A549 (cell line): Measurements from ENCODE around the gene GATA3. TPM values are rescaled to one million over a fixed set of nuclear protein-coding genes. Genes with fewer than 3 reads are reported as not detected.

ENCODE experiments used
- ATAC-seq, 2 experiments: fragments of 200-7000 bp in 1 of 2; fragments of >200 bp in 1 of 2; cut with Nextera tagmentation in 1 of 2; cut with Tn5 transposase in 1 of 2; 3 replicates each; pipeline versions ENCODE4 v1.8.0 to v1.9.1; 2018 to 2020; ENCODE audit warnings: mild to moderate bottlenecking in 1 of 2, moderate library complexity in 1 of 2
- CTCF ChIA-PET: fragments of 300-600 bp; sonication (Branson Sonifier 250); formaldehyde crosslinking; extraction: SDS; loops from one replicate; lab custom pipeline; 2021; ENCODE audit warnings: antibody characterized with exemption, inconsistent platforms; lab: Yijun Ruan, JAX
- POLR2A ChIA-PET: fragments of 350-600 bp; formaldehyde crosslinking; extraction: SDS; loops from one replicate; lab custom pipeline; 2021; ENCODE audit warnings: antibody characterized with exemption, inconsistent platforms; lab: Yijun Ruan, JAX
- DNase-seq, 2 experiments: peaks; one replicate each; pipeline versions ENCODE4 v3.0.0 to v3.0.0-alpha.2; 2011 to 2016; ENCODE audit warnings: low read depth in 1 of 2, low spot score in 1 of 2
- FAIRE-seq: peaks from 2 replicates; lab custom pipeline; 2011; peaks lifted over from hg19 to GRCh38; lab: Jason Lieb, UNC
- H3K27ac ChIP-seq, 2 experiments: fragments of >200 bp; sonication (Bioruptor Twin); formaldehyde crosslinking; 3 replicates each; pipeline ENCODE4 v1.5.1; 2016 to 2017
- H3K4me1 ChIP-seq: fragments of >200 bp; sonication (Bioruptor Twin); formaldehyde crosslinking; 3 replicates; pipeline ENCODE4 v1.6.1; 2016
- H3K4me2 ChIP-seq: fragments of >200 bp; sonication (Bioruptor Twin); formaldehyde crosslinking; 3 replicates; pipeline ENCODE4 v1.6.1; 2016
- H3K4me3 ChIP-seq: fragments of >200 bp; sonication (Bioruptor Twin); formaldehyde crosslinking; 3 replicates; pipeline ENCODE4 v1.5.1; 2016
- H3K9me3 ChIP-seq: fragments of >200 bp; sonication (Bioruptor Twin); formaldehyde crosslinking; 3 replicates; pipeline ENCODE4 v1.6.1; 2016
- CEBPB ChIP-seq, 2 experiments: fragments of >200 bp in 1 of 2; sonication (Bioruptor Twin) in 1 of 2; formaldehyde crosslinking in 1 of 2; IDR thresholded peaks; 2 replicates each; pipeline ENCODE4 v1.6.1; 2012 to 2016
- EHF ChIP-seq: fragments of 250-450 bp; sonication (Bioruptor Pico); IDR thresholded peaks from 2 replicates; pipeline ENCODE4 v1.5.0; 2020; ENCODE audit warnings: mild to moderate bottlenecking
- GATA3 ChIP-seq: IDR thresholded peaks from 2 replicates; pipeline ENCODE4 v1.6.1; 2012; ENCODE audit warnings: borderline replicate concordance
- HOXB5 ChIP-seq: fragments of 250-450 bp; sonication (Bioruptor Pico); IDR thresholded peaks from 2 replicates; pipeline ENCODE4 v1.5.0; 2020; ENCODE audit warnings: mild to moderate bottlenecking, moderate library complexity
- MAZ ChIP-seq: fragments of 150-350 bp; IDR thresholded peaks from 2 replicates; pipeline ENCODE4 v1.6.1; 2014; ENCODE audit warnings: antibody characterized with exemption, low read depth, low read length, borderline replicate concordance
- PHF8 ChIP-seq: fragments of 200-600 bp; sonication (generic); IDR thresholded peaks from 2 replicates; pipeline ENCODE4 v1.6.1; 2016; ENCODE audit warnings: low read depth, mild to moderate bottlenecking, antibody characterized with exemption, moderate library complexity, borderline replicate concordance
- RFX5 ChIP-seq: fragments of 450-650 bp; IDR thresholded peaks from 2 replicates; pipeline ENCODE4 v1.7.1; 2014; ENCODE audit warnings: antibody characterized with exemption, mild to moderate bottlenecking, moderate library complexity
- RNF2 ChIP-seq: fragments of 200-600 bp; sonication (generic); IDR thresholded peaks from 2 replicates; pipeline ENCODE4 v1.6.1; 2016; ENCODE audit warnings: low read depth, mild to moderate bottlenecking, antibody characterized with exemption, moderate library complexity, borderline replicate concordance
- ZFP36 ChIP-seq: fragments of 450-650 bp; IDR thresholded peaks from 2 replicates; pipeline ENCODE4 v1.6.1; 2014; ENCODE audit warnings: borderline replicate concordance; ENCODE audit not compliant: partially characterized antibody
- WGBS: methylation state at CpG from one replicate; pipeline ENCODE4 v1.1.6; 2017; ENCODE audit errors: missing lambda C conversion rate; 5-methylcytosine and 5-hydroxymethylcytosine counted together
- polyA plus RNA-seq, 4 experiments: library from polyadenylated mRNA; depleted of rRNA in 3 of 4; stranded (reverse); fragments of >200 nt; fragmentation: RNase III in 1 of 4; extraction: RNeasy Plus Mini Kit Qiagen cat#74134 plus additional on column Dnase treatment in 1 of 4; gene quantifications; 2 replicates in 3 of 4; 3 replicates in 1 of 4; pipeline ENCODE4 v1.2.3, GENCODE V29; 2011 to 2017
- TF ChIP-seq, protein P1 (sequence below): fragments of >200 bp; sonication (Bioruptor Twin); formaldehyde crosslinking; IDR thresholded peaks from 3 replicates; pipeline ENCODE4 v1.6.1; 2016
- TF ChIP-seq, protein P2 (sequence below): fragments of 450-650 bp; IDR thresholded peaks from 2 replicates; pipeline ENCODE4 v1.6.1; 2014; ENCODE audit warnings: antibody characterized with exemption
- TF ChIP-seq, protein P3 (sequence below): fragments of >200 bp; sonication (Bioruptor Twin); formaldehyde crosslinking; IDR thresholded peaks from 2 replicates; pipeline ENCODE4 v1.6.1; 2016
- TF ChIP-seq, protein P4 (sequence below): fragments of 250-450 bp; sonication (Bioruptor Pico); IDR thresholded peaks from 2 replicates; pipeline ENCODE4 v1.5.0; 2021; ENCODE audit warnings: mild to moderate bottlenecking, moderate library complexity, borderline replicate concordance
- TF ChIP-seq, protein P5 (sequence below): IDR thresholded peaks from 2 replicates; pipeline ENCODE4 v1.6.1; 2012

The GATA3 gene
- polyA plus RNA-seq, 2 of the 4 experiments (the other 2 are of a cell fraction), result 1.3 to 3.5 TPM

DNA sequence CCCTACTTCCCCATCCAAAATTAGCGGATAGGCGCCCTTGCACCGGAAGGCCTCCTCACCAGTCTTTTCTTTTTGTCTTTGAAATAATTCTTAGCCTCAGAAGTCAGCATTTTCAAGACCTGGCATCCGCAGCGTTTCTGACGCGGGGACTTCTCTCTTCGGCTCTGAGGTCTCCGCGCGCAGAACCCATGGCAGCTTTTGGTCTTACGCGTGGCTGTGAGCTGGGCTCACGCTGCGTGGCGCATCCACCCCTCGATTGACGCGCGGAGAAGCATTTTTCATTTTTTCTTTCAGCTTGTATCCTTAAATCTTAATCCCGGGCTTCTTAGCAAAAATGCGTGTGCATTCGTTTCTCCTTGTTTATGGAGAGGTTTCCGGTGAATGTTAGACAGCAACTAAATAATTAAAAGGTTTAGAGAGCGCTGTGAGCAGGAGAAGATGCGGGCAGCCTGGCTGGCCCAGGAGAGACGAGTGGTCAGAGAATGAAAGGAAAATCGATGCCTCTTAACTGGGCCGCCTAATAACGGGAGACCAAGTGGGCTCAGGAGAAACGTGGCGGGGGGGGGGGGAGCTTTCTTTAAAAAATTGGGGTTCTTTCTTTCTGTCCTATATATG lies 2.0 kb upstream of the GATA3 start:
- POLR2A ChIA-PET, result no interaction called here
- CTCF ChIA-PET, result interaction anchor here (0.6 to 2.1 kb wide), 8 partner anchors 10 to 656 kb away, joined by 3 to 7 read pairs (median 3); no protein-coding TSS in a partner anchor
- H3K4me3 ChIP-seq, result no peak overlapping the region

DNA sequence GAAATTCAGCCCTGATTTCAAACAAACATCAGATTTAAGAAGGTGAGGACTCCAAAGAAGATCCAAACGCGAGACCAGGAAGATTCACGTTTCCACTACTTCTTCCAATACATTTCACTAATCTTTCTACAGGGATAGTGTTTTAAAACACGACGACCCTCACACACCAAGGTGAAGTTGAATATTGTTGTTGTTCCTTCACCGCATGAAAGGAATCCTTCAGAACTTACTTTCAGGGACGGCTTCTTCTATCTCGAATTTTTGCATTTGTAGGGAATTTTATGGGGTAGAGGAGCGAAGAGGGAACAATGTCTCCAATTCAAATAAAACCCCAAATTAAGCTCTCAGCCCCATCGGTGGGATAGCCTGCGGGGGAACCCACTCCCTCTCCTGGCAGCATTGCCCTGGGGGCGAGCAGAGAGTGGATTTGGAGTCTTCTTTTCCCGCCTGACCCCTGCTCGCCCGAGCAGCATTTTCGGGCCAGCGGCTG lies 1.5 kb upstream of the GATA3 start:
- no peak for ATAC-seq
- TF ChIP-seq ZFP36 (no peak), MAZ (no peak), RFX5 (no peak)
- TF ChIP-seq, all 56 proteins: peak for 0
- FAIRE-seq, result no peak
- Histone ChIP-seq H3K27ac (0 out of 6 replicates have a peak overlapping the region, but pooled peaks of 1 of the 2 experiments have one; percentile 43), H3K4me2 (peak overlapping the region; percentile 15; the same call in 1 of the 3 replicates), H3K4me1 (peaks cover 17% of the 10 kb centered on the region), H3K9me3 (no peaks in the 10 kb centered on the region), H3K4me3 (no peak overlapping the region)
- no peak for DNase-seq
- ChIA-PET POLR2A (no interaction called here), CTCF (interaction anchor here (0.6 to 2.1 kb wide), 8 partner anchors 10 to 656 kb away, joined by 3 to 7 read pairs (median 3); no protein-coding TSS in a partner anchor)
- WGBS, result 37% methylated on average over 16 of the region's 17 CpGs

More for the DNA sequence above, 2.0 kb upstream of the GATA3 start:
- ATAC-seq, result no peak
- no peak for FAIRE-seq
- 93% methylated on average over 32 of the region's 32 CpGs for WGBS
- DNase-seq, result no peak
- Histone ChIP-seq H3K27ac (no peak overlapping the region), H3K4me1 (peaks cover 17% of the 10 kb centered on the region), H3K9me3 (no peaks in the 10 kb centered on the region)
- no peak for TF ChIP-seq HOXB5 (CRISPR knock-in tag)
- TF ChIP-seq EHF (CRISPR knock-in tag), result no peak
- TF ChIP-seq, protein P1, sequence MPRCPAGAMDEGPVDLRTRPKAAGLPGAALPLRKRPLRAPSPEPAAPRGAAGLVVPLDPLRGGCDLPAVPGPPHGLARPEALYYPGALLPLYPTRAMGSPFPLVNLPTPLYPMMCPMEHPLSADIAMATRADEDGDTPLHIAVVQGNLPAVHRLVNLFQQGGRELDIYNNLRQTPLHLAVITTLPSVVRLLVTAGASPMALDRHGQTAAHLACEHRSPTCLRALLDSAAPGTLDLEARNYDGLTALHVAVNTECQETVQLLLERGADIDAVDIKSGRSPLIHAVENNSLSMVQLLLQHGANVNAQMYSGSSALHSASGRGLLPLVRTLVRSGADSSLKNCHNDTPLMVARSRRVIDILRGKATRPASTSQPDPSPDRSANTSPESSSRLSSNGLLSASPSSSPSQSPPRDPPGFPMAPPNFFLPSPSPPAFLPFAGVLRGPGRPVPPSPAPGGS, result no peak
- TF ChIP-seq PHF8, result no peak
- no peak for TF ChIP-seq RNF2
- TF ChIP-seq, protein P2, sequence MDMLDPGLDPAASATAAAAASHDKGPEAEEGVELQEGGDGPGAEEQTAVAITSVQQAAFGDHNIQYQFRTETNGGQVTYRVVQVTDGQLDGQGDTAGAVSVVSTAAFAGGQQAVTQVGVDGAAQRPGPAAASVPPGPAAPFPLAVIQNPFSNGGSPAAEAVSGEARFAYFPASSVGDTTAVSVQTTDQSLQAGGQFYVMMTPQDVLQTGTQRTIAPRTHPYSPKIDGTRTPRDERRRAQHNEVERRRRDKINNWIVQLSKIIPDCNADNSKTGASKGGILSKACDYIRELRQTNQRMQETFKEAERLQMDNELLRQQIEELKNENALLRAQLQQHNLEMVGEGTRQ, result no peak
- TF ChIP-seq CEBPB (IDR thresholded peaks at IDR 0.05), result no peak
- TF ChIP-seq, protein P3, sequence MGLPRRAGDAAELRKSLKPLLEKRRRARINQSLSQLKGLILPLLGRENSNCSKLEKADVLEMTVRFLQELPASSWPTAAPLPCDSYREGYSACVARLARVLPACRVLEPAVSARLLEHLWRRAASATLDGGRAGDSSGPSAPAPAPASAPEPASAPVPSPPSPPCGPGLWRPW, result no peak
- TF ChIP-seq, protein P4, sequence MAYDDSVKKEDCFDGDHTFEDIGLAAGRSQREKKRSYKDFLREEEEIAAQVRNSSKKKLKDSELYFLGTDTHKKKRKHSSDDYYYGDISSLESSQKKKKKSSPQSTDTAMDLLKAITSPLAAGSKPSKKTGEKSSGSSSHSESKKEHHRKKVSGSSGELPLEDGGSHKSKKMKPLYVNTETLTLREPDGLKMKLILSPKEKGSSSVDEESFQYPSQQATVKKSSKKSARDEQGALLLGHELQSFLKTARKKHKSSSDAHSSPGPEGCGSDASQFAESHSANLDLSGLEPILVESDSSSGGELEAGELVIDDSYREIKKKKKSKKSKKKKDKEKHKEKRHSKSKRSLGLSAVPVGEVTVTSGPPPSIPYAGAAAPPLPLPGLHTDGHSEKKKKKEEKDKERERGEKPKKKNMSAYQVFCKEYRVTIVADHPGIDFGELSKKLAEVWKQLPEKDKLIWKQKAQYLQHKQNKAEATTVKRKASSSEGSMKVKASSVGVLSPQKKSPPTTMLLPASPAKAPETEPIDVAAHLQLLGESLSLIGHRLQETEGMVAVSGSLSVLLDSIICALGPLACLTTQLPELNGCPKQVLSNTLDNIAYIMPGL, result no peak
- no peak for TF ChIP-seq GATA3
- TF ChIP-seq, protein P5, sequence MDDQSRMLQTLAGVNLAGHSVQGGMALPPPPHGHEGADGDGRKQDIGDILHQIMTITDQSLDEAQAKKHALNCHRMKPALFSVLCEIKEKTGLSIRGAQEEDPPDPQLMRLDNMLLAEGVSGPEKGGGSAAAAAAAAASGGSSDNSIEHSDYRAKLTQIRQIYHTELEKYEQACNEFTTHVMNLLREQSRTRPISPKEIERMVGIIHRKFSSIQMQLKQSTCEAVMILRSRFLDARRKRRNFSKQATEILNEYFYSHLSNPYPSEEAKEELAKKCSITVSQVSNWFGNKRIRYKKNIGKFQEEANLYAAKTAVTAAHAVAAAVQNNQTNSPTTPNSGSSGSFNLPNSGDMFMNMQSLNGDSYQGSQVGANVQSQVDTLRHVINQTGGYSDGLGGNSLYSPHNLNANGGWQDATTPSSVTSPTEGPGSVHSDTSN, result no peak
- TF ChIP-seq, all 56 proteins: peak for 0
- H3K4me2 ChIP-seq, result no peak overlapping the region
